ENCODE results near the gene PPP3CA. TPM values are rescaled to one million over a fixed set of nuclear protein-coding genes. Genes with fewer than 3 reads are reported as not detected.

The PPP3CA gene
- total and polyA plus RNA-seq, 2 donors (not counting 1 experiment from before 2014, with no cell fraction given) = 66.4 to 79.3 TPM

DNA sequence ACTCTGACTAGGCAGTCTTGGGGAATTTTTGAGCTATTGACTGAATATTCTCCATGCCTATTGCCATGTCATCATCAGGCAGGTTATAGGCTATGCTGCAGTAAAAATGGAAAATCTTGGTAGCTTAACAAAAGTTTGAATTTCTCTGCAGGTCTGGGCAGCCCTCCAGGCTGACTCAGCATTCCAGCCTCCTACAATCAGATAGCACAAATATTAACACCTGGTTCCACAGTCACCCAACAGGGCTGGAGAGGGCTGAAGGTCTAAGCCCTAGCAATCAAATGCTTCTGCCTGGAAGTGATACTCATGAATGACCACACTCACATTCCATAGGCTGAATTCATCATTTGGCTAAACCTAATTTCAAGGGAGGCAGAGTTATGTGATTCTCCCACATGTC is 9.6 kb upstream of the PPP3CA start:
- no peaks in the 10 kb centered on the region for H3K79me2 ChIP-seq (ENCODE audit: control insufficient read depth, insufficient read depth, low read length)
- no peak overlapping the region for H3K9ac ChIP-seq (ENCODE audit: insufficient read depth, low read length)
- no peak for TF ChIP-seq EZH2 (IDR thresholded peaks at IDR 0.05; ENCODE audit: low read length, missing control alignments)
- TF ChIP-seq, protein P1, sequence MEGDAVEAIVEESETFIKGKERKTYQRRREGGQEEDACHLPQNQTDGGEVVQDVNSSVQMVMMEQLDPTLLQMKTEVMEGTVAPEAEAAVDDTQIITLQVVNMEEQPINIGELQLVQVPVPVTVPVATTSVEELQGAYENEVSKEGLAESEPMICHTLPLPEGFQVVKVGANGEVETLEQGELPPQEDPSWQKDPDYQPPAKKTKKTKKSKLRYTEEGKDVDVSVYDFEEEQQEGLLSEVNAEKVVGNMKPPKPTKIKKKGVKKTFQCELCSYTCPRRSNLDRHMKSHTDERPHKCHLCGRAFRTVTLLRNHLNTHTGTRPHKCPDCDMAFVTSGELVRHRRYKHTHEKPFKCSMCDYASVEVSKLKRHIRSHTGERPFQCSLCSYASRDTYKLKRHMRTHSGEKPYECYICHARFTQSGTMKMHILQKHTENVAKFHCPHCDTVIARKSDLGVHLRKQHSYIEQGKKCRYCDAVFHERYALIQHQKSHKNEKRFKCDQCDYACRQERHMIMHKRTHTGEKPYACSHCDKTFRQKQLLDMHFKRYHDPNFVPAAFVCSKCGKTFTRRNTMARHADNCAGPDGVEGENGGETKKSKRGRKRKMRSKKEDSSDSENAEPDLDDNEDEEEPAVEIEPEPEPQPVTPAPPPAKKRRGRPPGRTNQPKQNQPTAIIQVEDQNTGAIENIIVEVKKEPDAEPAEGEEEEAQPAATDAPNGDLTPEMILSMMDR (conservative IDR thresholded peaks at IDR 0.05 in 1 of 2, IDR thresholded peaks at IDR 0.05 in 1 of 2; ENCODE audit: low read depth in 1 of 2, low read length in 2 of 2) = no peak
- H3K36me3 ChIP-seq (ENCODE audit: control insufficient read depth, insufficient read depth, low read length) = no peaks in the 10 kb centered on the region
- H4K20me1 ChIP-seq (ENCODE audit: control insufficient read depth, extremely low read depth, insufficient read depth, low read length) = no peaks in the 10 kb centered on the region
- H3K4me1 ChIP-seq (ENCODE audit: control insufficient read depth, extremely low read depth, insufficient read depth, low read length) = peaks cover 15% of the 10 kb centered on the region
- no peaks in the 10 kb centered on the region for H3K9me3 ChIP-seq (ENCODE audit: control insufficient read depth, insufficient read depth, low read depth, low read length)
- no peak overlapping the region for H2AFZ ChIP-seq (ENCODE audit: low read length)
- H3K4me2 ChIP-seq (ENCODE audit: extremely low read depth, insufficient read depth, low read length) = peak overlapping the region; percentile 86
- H3K27me3 ChIP-seq (ENCODE audit: control insufficient read depth, insufficient read depth, low read length) = no peaks in the 10 kb centered on the region
- peak overlapping the region in 3 of 4 experiments; percentile 9 to 41 (median 21) for H3K4me3 ChIP-seq (replicated peaks in 1 of 4; ENCODE audit: control extremely low read depth in 1 of 4, insufficient read depth in 1 of 4, low read depth in 3 of 4, low read length in 4 of 4)
- DNase-seq (ENCODE audit: low read depth in 2 of 2) = peak; percentile 81 to 99
- H3K27ac ChIP-seq (ENCODE audit: insufficient read depth, low read length) = peak overlapping the region; percentile 91

DNA sequence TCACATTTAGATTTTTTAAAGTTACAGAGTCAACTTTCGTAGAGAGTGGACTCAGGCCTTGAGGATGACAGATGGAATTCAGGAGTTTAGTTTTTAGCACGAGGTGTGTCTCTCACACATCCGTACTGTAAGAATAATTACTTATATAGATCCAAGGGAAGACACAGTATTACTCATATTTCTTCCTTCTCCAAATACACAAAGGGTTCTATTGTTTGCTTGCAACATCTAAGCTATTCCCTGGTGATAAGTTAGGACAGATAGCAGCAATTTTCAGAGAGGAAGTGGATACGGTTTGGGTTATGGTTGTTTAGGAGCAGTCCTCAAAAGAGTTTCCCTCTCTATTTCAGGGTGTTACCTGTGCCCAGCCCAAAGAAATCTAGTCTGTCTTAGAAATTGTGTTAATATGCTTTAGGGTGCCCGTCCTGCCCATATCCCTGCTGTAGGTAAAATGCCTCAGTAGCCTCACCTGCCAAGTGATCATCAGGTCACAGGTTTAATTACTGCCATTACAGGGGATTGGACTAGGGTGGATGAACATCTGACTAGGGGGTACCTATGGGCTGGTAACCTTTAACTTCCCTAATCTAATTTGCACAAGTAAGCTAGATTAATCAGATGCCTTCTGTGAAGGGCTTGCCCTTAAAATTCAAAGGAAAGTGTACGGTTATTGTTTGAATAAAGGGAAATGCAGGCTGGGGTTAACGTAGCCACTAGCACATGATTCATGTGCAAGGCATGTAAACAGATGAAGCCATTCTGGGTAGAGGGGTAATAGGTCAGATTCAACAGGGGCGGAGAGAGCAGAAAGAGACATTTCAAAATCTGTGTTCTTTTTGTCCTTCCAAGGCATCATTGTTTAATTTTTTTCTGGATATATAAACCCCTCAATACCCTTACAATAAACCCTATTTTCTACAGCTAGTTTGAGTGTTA is 8.7 kb upstream of the PPP3CA start:
- no peaks in the 10 kb centered on the region for H3K9me3 ChIP-seq (ENCODE audit: control insufficient read depth, insufficient read depth, low read depth, low read length)
- H3K9ac ChIP-seq (ENCODE audit: insufficient read depth, low read length) = peak overlapping the region; percentile 11
- no peak for TF ChIP-seq EZH2 (IDR thresholded peaks at IDR 0.05; ENCODE audit: low read length, missing control alignments)
- TF ChIP-seq, protein P1 (conservative IDR thresholded peaks at IDR 0.05 in 1 of 2, IDR thresholded peaks at IDR 0.05 in 1 of 2; ENCODE audit: low read depth in 1 of 2, low read length in 2 of 2) = no peak
- DNase-seq (ENCODE audit: low read depth in 2 of 2) = peak; percentile 92 to 94
- H3K4me2 ChIP-seq (ENCODE audit: extremely low read depth, insufficient read depth, low read length) = peak overlapping the region; percentile 86
- H3K27me3 ChIP-seq (ENCODE audit: control insufficient read depth, insufficient read depth, low read length) = no peaks in the 10 kb centered on the region
- H3K27ac ChIP-seq (ENCODE audit: insufficient read depth, low read length) = peak overlapping the region; percentile 91
- H4K20me1 ChIP-seq (ENCODE audit: control insufficient read depth, extremely low read depth, insufficient read depth, low read length) = no peaks in the 10 kb centered on the region
- no peaks in the 10 kb centered on the region for H3K79me2 ChIP-seq (ENCODE audit: control insufficient read depth, insufficient read depth, low read length)
- H3K4me1 ChIP-seq (ENCODE audit: control insufficient read depth, extremely low read depth, insufficient read depth, low read length) = peaks cover 15% of the 10 kb centered on the region
- H3K4me3 ChIP-seq (replicated peaks in 1 of 4; ENCODE audit: control extremely low read depth in 1 of 4, insufficient read depth in 1 of 4, low read depth in 3 of 4, low read length in 4 of 4) = peak overlapping the region; percentile 5 to 41 (median 27)
- H3K36me3 ChIP-seq (ENCODE audit: control insufficient read depth, insufficient read depth, low read length) = no peaks in the 10 kb centered on the region
- H2AFZ ChIP-seq (ENCODE audit: low read length) = peak overlapping the region; percentile 2

DNA sequence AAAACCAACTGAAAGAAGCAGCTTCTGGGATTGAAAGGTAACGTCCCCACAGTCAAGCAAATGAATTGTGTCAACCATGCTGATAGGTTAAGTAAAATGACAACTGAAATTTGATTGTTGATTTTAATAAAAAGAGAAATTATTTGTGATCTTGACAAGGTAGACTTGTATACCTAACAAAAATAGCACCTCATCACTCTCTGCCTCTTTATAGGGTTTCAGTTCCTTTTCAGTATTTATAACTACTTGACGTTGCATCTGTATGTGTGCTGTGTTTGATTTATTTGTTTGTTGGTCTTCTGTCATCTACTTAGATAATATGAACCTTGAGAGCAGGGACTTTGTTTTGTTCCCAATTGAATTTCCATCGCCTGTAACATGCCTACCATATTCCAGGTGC is 7.9 kb upstream of the PPP3CA start:
- no peak for DNase-seq (ENCODE audit: low read depth in 2 of 2)
- no peak overlapping the region for H3K4me3 ChIP-seq (replicated peaks in 1 of 4; ENCODE audit: control extremely low read depth in 1 of 4, insufficient read depth in 1 of 4, low read depth in 3 of 4, low read length in 4 of 4)
- no peaks in the 10 kb centered on the region for H3K27me3 ChIP-seq (ENCODE audit: control insufficient read depth, insufficient read depth, low read length)
- H3K79me2 ChIP-seq (ENCODE audit: control insufficient read depth, insufficient read depth, low read length) = no peaks in the 10 kb centered on the region
- H3K9ac ChIP-seq (ENCODE audit: insufficient read depth, low read length) = no peak overlapping the region
- TF ChIP-seq, protein P1 (conservative IDR thresholded peaks at IDR 0.05 in 1 of 2, IDR thresholded peaks at IDR 0.05 in 1 of 2; ENCODE audit: low read depth in 1 of 2, low read length in 2 of 2) = no peak
- TF ChIP-seq EZH2 (IDR thresholded peaks at IDR 0.05; ENCODE audit: low read length, missing control alignments) = no peak
- H3K4me2 ChIP-seq (ENCODE audit: extremely low read depth, insufficient read depth, low read length) = no peak overlapping the region
- H2AFZ ChIP-seq (ENCODE audit: low read length) = no peak overlapping the region
- no peaks in the 10 kb centered on the region for H4K20me1 ChIP-seq (ENCODE audit: control insufficient read depth, extremely low read depth, insufficient read depth, low read length)
- no peak overlapping the region for H3K27ac ChIP-seq (ENCODE audit: insufficient read depth, low read length)
- H3K4me1 ChIP-seq (ENCODE audit: control insufficient read depth, extremely low read depth, insufficient read depth, low read length) = peaks cover 15% of the 10 kb centered on the region
- H3K36me3 ChIP-seq (ENCODE audit: control insufficient read depth, insufficient read depth, low read length) = no peaks in the 10 kb centered on the region
- H3K9me3 ChIP-seq (ENCODE audit: control insufficient read depth, insufficient read depth, low read depth, low read length) = no peaks in the 10 kb centered on the region
